HCT116 (cell line): ENCODE data around the gene RPL15. TPM values are rescaled to one million over a fixed set of nuclear protein-coding genes. Genes with fewer than 3 reads are reported as not detected.

ENCODE experiments used
- ATAC-seq: fragments of 200-7000 bp; cut with Tn5 transposase; 2 replicates; pipeline ENCODE4 v1.9.1; 2020; ENCODE audit warnings: mild to moderate bottlenecking, moderate library complexity
- BruUV-seq: library from RNA; stranded (reverse); fragments of 400-500 nt; replicated peaks from 2 replicates; lab custom pipeline; 2021; lab: Mats Ljungman, UMichigan
- CTCF ChIA-PET: fragments of 300-600 bp; sonication (Branson Sonifier 250); formaldehyde crosslinking; loops from one replicate; lab custom pipeline; 2021; ENCODE audit warnings: antibody characterized with exemption; lab: Charles Lee
- POLR2A ChIA-PET: fragments of 300-600, 350-600 bp; sonication (Branson Sonifier 250); formaldehyde crosslinking; loops from one replicate; lab custom pipeline; 2021; ENCODE audit warnings: antibody characterized with exemption; lab: Charles Lee
- RAD21 ChIA-PET, 2 experiments: fragments of 300-600 bp; sonication (Branson Sonifier 250); formaldehyde crosslinking; loops; one replicate each; lab custom pipeline; 2023; ENCODE audit warnings: low total read pairs in 2 of 2; ENCODE audit not compliant: uncharacterized antibody in 2 of 2, unreplicated experiment in 2 of 2, low non-redundant PET in 1 of 2; lab: Charles Lee
- DNase-seq: peaks from one replicate; pipeline ENCODE4 v3.0.0-alpha.2; 2010; ENCODE audit warnings: low read depth, low spot score
- H2AFZ ChIP-seq: fragments of 200-600 bp; shearing (Covaris generic), sonication (generic); 2 replicates; pipeline ENCODE4 v1.6.1; 2017; ENCODE audit warnings: low read depth, mixed run types, mixed read lengths, antibody characterized with exemption, low read length; ENCODE audit not compliant: poor library complexity, severe bottlenecking
- H3K27ac ChIP-seq: 2 replicates; pipeline ENCODE4 v1.5.1; 2012; ENCODE audit warnings: low read depth, low read length
- H3K27me3 ChIP-seq: fragments of 200-600 bp; sonication (generic); 2 replicates; pipeline ENCODE4 v1.6.1; 2016; ENCODE audit warnings: mixed run types, low read length, mixed read lengths; ENCODE audit not compliant: insufficient read depth
- H3K36me3 ChIP-seq, 2 experiments: fragments of 200-500 bp in 1 of 2; fragments of 200-600 bp in 1 of 2; sonication (Bioruptor generic) in 1 of 2; sonication (generic) in 1 of 2; 2 replicates each; pipeline versions ENCODE4 v1.5.1 to v1.6.1; 2014 to 2016; ENCODE audit warnings: low read length in 2 of 2, inconsistent platforms in 1 of 2, mixed read lengths in 1 of 2, mixed run types in 1 of 2; ENCODE audit not compliant: insufficient read depth in 2 of 2, control insufficient read depth in 1 of 2
- H3K4me1 ChIP-seq, 2 experiments: fragments of 200-600 bp in 1 of 2; sonication (generic) in 1 of 2; 2 replicates each; pipeline versions ENCODE4 v1.5.1 to v1.6.1; 2012 to 2017; ENCODE audit warnings: low read length in 2 of 2, inconsistent platforms in 1 of 2, mild to moderate bottlenecking in 1 of 2, mixed read lengths in 1 of 2, mixed run types in 1 of 2, moderate library complexity in 1 of 2; ENCODE audit not compliant: insufficient read depth in 2 of 2, control insufficient read depth in 1 of 2
- H3K4me2 ChIP-seq: fragments of 200-600 bp; sonication (generic); 2 replicates; pipeline ENCODE4 v1.6.1; 2017; ENCODE audit warnings: mixed run types, low read length, mixed read lengths
- H3K4me3 ChIP-seq, 2 experiments: fragments of 200-600 bp in 1 of 2; sonication (generic) in 1 of 2; replicated peaks in 1 of 2; 2 replicates each; pipeline ENCODE4 v1.5.1; 2011 to 2016; ENCODE audit warnings: low read length in 2 of 2, control low read depth in 1 of 2, low read depth in 1 of 2, mild to moderate bottlenecking in 1 of 2, mixed read lengths in 1 of 2, mixed run types in 1 of 2
- H3K79me2 ChIP-seq: fragments of 200-600 bp; sonication (generic); 2 replicates; pipeline ENCODE4 v1.6.1; 2017; ENCODE audit warnings: mild to moderate bottlenecking, mixed run types, low read length, moderate library complexity, mixed read lengths; ENCODE audit not compliant: insufficient read depth
- H3K9ac ChIP-seq: fragments of 200-600 bp; sonication (generic); 2 replicates; pipeline ENCODE4 v1.6.1; 2016; ENCODE audit warnings: low read length, mixed read lengths
- H3K9me2 ChIP-seq: fragments of 200-600 bp; sonication (generic), shearing (Covaris generic); 2 replicates; pipeline ENCODE4 v1.6.1; 2017; ENCODE audit warnings: mixed run types, mild to moderate bottlenecking, moderate library complexity; ENCODE audit not compliant: insufficient read depth
- H3K9me3 ChIP-seq, 2 experiments: fragments of 200-500 bp in 1 of 2; fragments of 200-600 bp in 1 of 2; sonication (Bioruptor generic) in 1 of 2; sonication (generic) in 1 of 2; 2 replicates each; pipeline ENCODE4 v1.6.1; 2014 to 2017; ENCODE audit warnings: low read length in 2 of 2, mixed read lengths in 2 of 2, inconsistent platforms in 1 of 2, low read depth in 1 of 2, mild to moderate bottlenecking in 1 of 2, mixed run types in 1 of 2, moderate library complexity in 1 of 2; ENCODE audit not compliant: control insufficient read depth in 1 of 2, insufficient read depth in 1 of 2
- H4K20me1 ChIP-seq: fragments of 200-600 bp; sonication (generic), shearing (Covaris generic); 2 replicates; pipeline ENCODE4 v1.6.1; 2017; ENCODE audit warnings: mixed run types, mild to moderate bottlenecking, moderate library complexity; ENCODE audit not compliant: insufficient read depth
- ATF3 ChIP-seq: IDR thresholded peaks from 2 replicates; pipeline ENCODE4 v1.6.1; 2012
- FOSL1 ChIP-seq: IDR thresholded peaks from 2 replicates; pipeline ENCODE4 v1.6.1; 2012; ENCODE audit warnings: low read depth
- JUND ChIP-seq: IDR thresholded peaks from 2 replicates; pipeline ENCODE4 v1.6.1; 2012
- MAX ChIP-seq: IDR thresholded peaks from 2 replicates; pipeline ENCODE4 v1.6.1; 2012
- SP1 ChIP-seq: IDR thresholded peaks from 2 replicates; pipeline ENCODE4 v1.6.1; 2012; ENCODE audit warnings: low read depth
- SRF ChIP-seq: IDR thresholded peaks from 2 replicates; pipeline ENCODE4 v1.6.1; 2012; ENCODE audit warnings: low read depth
- TCF7L2 ChIP-seq: IDR thresholded peaks from 2 replicates; pipeline ENCODE4 v1.7.0; 2011; ENCODE audit warnings: borderline replicate concordance, inconsistent platforms; ENCODE audit not compliant: insufficient read depth, insufficient read length; ENCODE audit errors: extremely low read depth
- YY1 ChIP-seq: IDR thresholded peaks from 2 replicates; pipeline ENCODE4 v1.6.1; 2011; ENCODE audit warnings: low read length, low read depth, moderate library complexity, mild to moderate bottlenecking; ENCODE audit not compliant: insufficient replicate concordance; ENCODE audit errors: extremely low read depth
- ZBTB33 ChIP-seq: IDR thresholded peaks from 2 replicates; pipeline ENCODE4 v1.6.1; 2011; ENCODE audit warnings: mild to moderate bottlenecking, low read length, moderate library complexity; ENCODE audit not compliant: insufficient replicate concordance; ENCODE audit errors: extremely low read depth
- intact Hi-C: fragments of 100-400 bp; cut with micrococcal nuclease; formaldehyde crosslinking; loops from 2 replicates; pipeline ENCODE4 v1.10.0; 2022
- total RNA-seq: library from RNA; stranded (reverse); gene quantifications from one replicate; pipeline ENCODE4 v1.2.1, GENCODE V29; 2021; ENCODE audit not compliant: unreplicated experiment

RPL15 gene
- total RNA-seq, 1 experiment from 2014 or later: 2,177 TPM

GRCh38 chr3:23913873-23914743 is 2.8 kb upstream of the RPL15 start:
- H3K9ac ChIP-seq: no peak overlapping the region
- H3K27ac ChIP-seq: no peak overlapping the region
- no peak overlapping the region for H3K4me3 ChIP-seq
- TF ChIP-seq TCF7L2: no peak
- no peak for TF ChIP-seq ATF3
- no peak for TF ChIP-seq YY1
- TF ChIP-seq JUND: no peak
- TF ChIP-seq ZBTB33: no peak
- no peak for TF ChIP-seq FOSL1
- TF ChIP-seq MAX: no peak
- TF ChIP-seq SRF: no peak
- no peak for TF ChIP-seq SP1
- DNase-seq (no peak), ATAC-seq (no peak)
- H3K4me2 ChIP-seq: no peak overlapping the region
- H2AFZ ChIP-seq: no peak overlapping the region
- ChIA-PET RAD21 (interaction anchor here in 1 of 2 experiments (0.5 kb wide), 1 partner anchor 409 kb away, joined by 4 read pairs; no protein-coding TSS in a partner anchor), CTCF (no interaction called here), POLR2A (no interaction called here)
- H3K4me1 ChIP-seq: peaks cover 14 to 23% of the 10 kb centered on the region in 2 experiments; a peak in 3 of 4 replicates
- intact Hi-C loops: no loop called here
- H4K20me1 ChIP-seq: peaks cover 12% of the 10 kb centered on the region; the same call in 1 of the 2 replicates
- no peaks in the 10 kb centered on the region for H3K9me2 ChIP-seq
- peaks cover 15 to 21% of the 10 kb centered on the region in 2 experiments for H3K36me3 ChIP-seq
- BruUV-seq: no TSS peak
- H3K79me2 ChIP-seq: peaks cover 62% of the 10 kb centered on the region
- H3K27me3 ChIP-seq: no peaks in the 10 kb centered on the region
- H3K9me3 ChIP-seq: no peaks in the 10 kb centered on the region
